GM12878 (cell line): ENCODE measurements around the gene CD3D. TPM values are rescaled to one million over a fixed set of nuclear protein-coding genes. Genes with fewer than 3 reads are reported as not detected.

Experiments used
- ATAC-seq: fragments of 200-7000 bp; cut with Tn5 transposase; 3 replicates; pipeline ENCODE4 v1.9.1; 2020; ENCODE audit warnings: mild to moderate bottlenecking, moderate library complexity
- BruUV-seq: library from RNA; stranded (reverse); fragments of 400-500 nt; replicated peaks from 2 replicates; lab custom pipeline; 2021; lab: Mats Ljungman, UMichigan
- CTCF ChIA-PET: fragments of 300-600 bp; sonication (Branson Sonifier 250); formaldehyde crosslinking; extraction: SDS; loops from one replicate; lab custom pipeline; 2021; ENCODE audit warnings: inconsistent platforms; lab: Yijun Ruan, JAX
- POLR2A ChIA-PET: fragments of 350-600 bp; formaldehyde crosslinking; extraction: SDS; loops from one replicate; lab custom pipeline; 2021; ENCODE audit warnings: inconsistent platforms; lab: Charles Lee
- RAD21 ChIA-PET: fragments of 300-600 bp; sonication (Branson Sonifier 250); formaldehyde crosslinking; loops from one replicate; lab custom pipeline; 2023; ENCODE audit warnings: antibody characterized with exemption; ENCODE audit not compliant: unreplicated experiment; lab: Charles Lee
- SMC1A ChIA-PET: fragments of 300-600 bp; sonication (Branson Sonifier 250); formaldehyde crosslinking; loops from one replicate; lab custom pipeline; 2023; ENCODE audit not compliant: unreplicated experiment, uncharacterized antibody; lab: Charles Lee
- DNase-seq: peaks from one replicate; pipeline ENCODE4 v3.0.0-alpha.2; 2011; ENCODE audit warnings: low read depth, low spot score
- FAIRE-seq: peaks from 3 replicates; lab custom pipeline; 2011; peaks lifted over from hg19 to GRCh38; lab: Jason Lieb, UNC
- H2AFZ ChIP-seq: 2 replicates; pipeline ENCODE4 v1.6.0; 2011; ENCODE audit warnings: low read depth, low read length, control low read depth; ENCODE audit not compliant: control insufficient read depth
- H3K27ac ChIP-seq: 2 replicates; pipeline ENCODE4 v1.5.1; 2011; ENCODE audit warnings: control low read depth; ENCODE audit not compliant: control insufficient read depth, insufficient read depth
- H3K27me3 ChIP-seq, 2 experiments: replicated peaks in 1 of 2; 2 replicates each; pipeline versions ENCODE4 v1.6.0 to v1.6.1; 2011; ENCODE audit warnings: low read length in 1 of 2; ENCODE audit not compliant: control insufficient read depth in 2 of 2, insufficient read depth in 2 of 2
- H3K36me3 ChIP-seq, 2 experiments: 2 replicates each; pipeline ENCODE4 v1.5.1; 2011; ENCODE audit warnings: low read length in 1 of 2; ENCODE audit not compliant: control insufficient read depth in 2 of 2, insufficient read depth in 2 of 2
- H3K4me1 ChIP-seq: 2 replicates; pipeline ENCODE4 v1.6.1; 2011; ENCODE audit warnings: mild to moderate bottlenecking, low read length, moderate library complexity, mixed read lengths; ENCODE audit not compliant: control insufficient read depth, insufficient read depth
- H3K4me2 ChIP-seq: 2 replicates; pipeline ENCODE4 v1.6.0; 2011; ENCODE audit warnings: control low read depth; ENCODE audit not compliant: control insufficient read depth, insufficient read depth
- H3K4me3 ChIP-seq: fragments of 200-600 bp; sonication (generic); 2 replicates; pipeline ENCODE4 v1.5.1; 2016
- H3K79me2 ChIP-seq: 2 replicates; pipeline ENCODE4 v1.6.0; 2011; ENCODE audit warnings: low read length; ENCODE audit not compliant: control insufficient read depth, insufficient read depth
- H3K9ac ChIP-seq: 2 replicates; pipeline ENCODE4 v1.8.0; 2011; ENCODE audit warnings: low read length, control low read depth, mixed read lengths; ENCODE audit not compliant: control insufficient read depth, insufficient read depth
- H3K9me3 ChIP-seq: replicated peaks from 3 replicates; pipeline ENCODE4 v1.5.1; 2011; ENCODE audit warnings: mild to moderate bottlenecking, low read length; ENCODE audit not compliant: control insufficient read depth, insufficient read depth
- H4K20me1 ChIP-seq: 2 replicates; pipeline ENCODE4 v1.6.0; 2011; ENCODE audit not compliant: control insufficient read depth, insufficient read depth
- ATF7 ChIP-seq: fragments of 450-650 bp; IDR thresholded peaks from 2 replicates; pipeline ENCODE4 v1.6.1; 2016; ENCODE audit warnings: low read depth, mild to moderate bottlenecking
- BHLHE40 ChIP-seq, 2 experiments: fragments of 450-650 bp in 1 of 2; IDR thresholded peaks; 2 replicates each; pipeline ENCODE4 v1.6.1; 2011 to 2017; ENCODE audit warnings: low read depth in 2 of 2, borderline replicate concordance in 1 of 2, improper control_type of control experiment in 1 of 2, low read length in 1 of 2, mild to moderate bottlenecking in 1 of 2
- DPF2 ChIP-seq: fragments of 450-650 bp; IDR thresholded peaks from 2 replicates; pipeline ENCODE4 v1.6.1; 2017; ENCODE audit warnings: mild to moderate bottlenecking
- EP300 ChIP-seq, 2 experiments: fragments of 150-350 bp in 1 of 2; IDR thresholded peaks; 2 replicates each; pipeline ENCODE4 v1.6.1; 2011 to 2012; ENCODE audit warnings: low read depth in 2 of 2, low read length in 2 of 2, borderline replicate concordance in 1 of 2, improper control_type of control experiment in 1 of 2, inconsistent platforms in 1 of 2; ENCODE audit not compliant: control insufficient read depth in 1 of 2
- IKZF2 ChIP-seq, 2 experiments: fragments of 450-650 bp; IDR thresholded peaks; 2 replicates each; pipeline ENCODE4 v1.6.1; 2017; ENCODE audit warnings: mild to moderate bottlenecking in 2 of 2, moderate library complexity in 2 of 2
- NBN ChIP-seq: fragments of 450-650 bp; IDR thresholded peaks from 2 replicates; pipeline ENCODE4 v1.6.1; 2016
- NR2C2 ChIP-seq: IDR thresholded peaks from 2 replicates; pipeline ENCODE4 v1.6.1; 2011; ENCODE audit warnings: borderline replicate concordance, low read depth; ENCODE audit not compliant: control insufficient read depth, insufficient read length
- WGBS: methylation state at CpG from one replicate; pipeline ENCODE4 v1.1.6; 2016; ENCODE audit warnings: low lambda C conversion rate; ENCODE audit not compliant: insufficient replicate concordance, insufficient coverage; ENCODE audit errors: missing lambda C conversion rate; 5-methylcytosine and 5-hydroxymethylcytosine counted together
- in situ Hi-C: fragments of 300-500 bp; cut with MboI; formaldehyde crosslinking; loops from 9 replicates; pipeline ENCODE4 v1.14.3; 2018; ENCODE audit warnings: mixed read lengths
- intact Hi-C: fragments of 100-400 bp; cut with micrococcal nuclease; formaldehyde crosslinking; loops from one replicate; pipeline ENCODE4 v1.14.2; 2022; ENCODE audit not compliant: unreplicated experiment
- polyA plus RNA-seq, 11 experiments: library from polyadenylated mRNA; depleted of rRNA in 4 of 11; unstranded in 6 of 11; stranded (reverse) in 5 of 11; fragments of >200 nt; fragmentation: Nextera tagmentation in 4 of 11; fragmentation: Illumina TruSeq in 1 of 11; extraction: Ambion mirVana in 4 of 11; extraction: Trizol in 1 of 11; gene quantifications; 1 replicate in 1 of 11; 2 replicates in 10 of 11; pipeline versions ENCODE4 v1.2.1 to v1.2.3, GENCODE V29; 2011 to 2016; ENCODE audit warnings: inconsistent platforms in 2 of 11, missing spikeins in 2 of 11, low read depth in 1 of 11
- total RNA-seq, 4 experiments: library from RNA; depleted of rRNA in 3 of 4; stranded (reverse); fragments of >200 nt in 3 of 4; fragmentation: Illumina TruSeq in 1 of 4; extraction: Trizol in 1 of 4; gene quantifications; 2 replicates each; pipeline versions ENCODE4 v1.2.1 to v1.2.3, GENCODE V29; 2013 to 2021
- TF ChIP-seq, protein P1 (sequence below): fragments of 450-650 bp; IDR thresholded peaks from 2 replicates; pipeline ENCODE4 v1.6.1; 2017; ENCODE audit warnings: mild to moderate bottlenecking, moderate library complexity
- TF ChIP-seq, protein P2 (sequence below): fragments of 450-650 bp; IDR thresholded peaks from 2 replicates; pipeline ENCODE4 v1.6.1; 2017; ENCODE audit warnings: mild to moderate bottlenecking, low read depth, inconsistent platforms; ENCODE audit not compliant: poor library complexity, severe bottlenecking

The CD3D gene
- total and polyA plus RNA-seq, 10 of the 15 experiments (the other 5 are each of a cell fraction or from before 2014, with no cell fraction given), result 0.13 to 0.69 (median 0.29) TPM; not detected in 6

DNA sequence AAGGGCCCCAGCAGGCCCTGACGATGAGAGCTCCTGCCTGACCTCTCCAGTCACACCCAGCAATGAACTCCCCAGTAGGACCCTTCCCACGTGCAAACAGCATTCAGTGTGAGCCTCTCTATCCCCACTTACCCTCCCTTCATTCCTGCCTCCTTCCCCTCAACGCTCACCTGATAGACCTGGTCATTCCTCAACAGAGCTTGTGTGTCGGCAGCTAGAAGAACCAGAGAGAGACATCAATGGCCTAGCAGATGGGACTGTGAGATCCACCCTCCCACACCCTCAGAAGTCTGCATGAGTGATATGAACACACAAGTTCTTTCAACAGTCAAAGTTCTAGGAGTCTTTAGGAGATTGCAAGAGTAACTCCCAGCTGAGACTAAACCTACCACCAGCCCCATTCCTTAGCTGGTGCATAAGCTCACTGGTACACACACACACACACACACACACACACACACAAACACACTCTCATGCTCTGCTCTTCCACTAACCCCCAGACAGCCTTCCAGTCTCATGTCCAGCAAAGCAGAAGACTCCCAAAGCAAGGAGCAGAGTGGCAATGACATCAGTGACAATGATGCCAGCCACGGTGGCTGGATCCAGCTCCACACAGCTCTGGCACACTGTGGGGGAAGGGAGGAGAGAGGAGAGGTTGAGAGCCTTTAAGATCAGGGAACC is 3.1 kb downstream of the CD3D start (continued):
- TF ChIP-seq, protein P1, sequence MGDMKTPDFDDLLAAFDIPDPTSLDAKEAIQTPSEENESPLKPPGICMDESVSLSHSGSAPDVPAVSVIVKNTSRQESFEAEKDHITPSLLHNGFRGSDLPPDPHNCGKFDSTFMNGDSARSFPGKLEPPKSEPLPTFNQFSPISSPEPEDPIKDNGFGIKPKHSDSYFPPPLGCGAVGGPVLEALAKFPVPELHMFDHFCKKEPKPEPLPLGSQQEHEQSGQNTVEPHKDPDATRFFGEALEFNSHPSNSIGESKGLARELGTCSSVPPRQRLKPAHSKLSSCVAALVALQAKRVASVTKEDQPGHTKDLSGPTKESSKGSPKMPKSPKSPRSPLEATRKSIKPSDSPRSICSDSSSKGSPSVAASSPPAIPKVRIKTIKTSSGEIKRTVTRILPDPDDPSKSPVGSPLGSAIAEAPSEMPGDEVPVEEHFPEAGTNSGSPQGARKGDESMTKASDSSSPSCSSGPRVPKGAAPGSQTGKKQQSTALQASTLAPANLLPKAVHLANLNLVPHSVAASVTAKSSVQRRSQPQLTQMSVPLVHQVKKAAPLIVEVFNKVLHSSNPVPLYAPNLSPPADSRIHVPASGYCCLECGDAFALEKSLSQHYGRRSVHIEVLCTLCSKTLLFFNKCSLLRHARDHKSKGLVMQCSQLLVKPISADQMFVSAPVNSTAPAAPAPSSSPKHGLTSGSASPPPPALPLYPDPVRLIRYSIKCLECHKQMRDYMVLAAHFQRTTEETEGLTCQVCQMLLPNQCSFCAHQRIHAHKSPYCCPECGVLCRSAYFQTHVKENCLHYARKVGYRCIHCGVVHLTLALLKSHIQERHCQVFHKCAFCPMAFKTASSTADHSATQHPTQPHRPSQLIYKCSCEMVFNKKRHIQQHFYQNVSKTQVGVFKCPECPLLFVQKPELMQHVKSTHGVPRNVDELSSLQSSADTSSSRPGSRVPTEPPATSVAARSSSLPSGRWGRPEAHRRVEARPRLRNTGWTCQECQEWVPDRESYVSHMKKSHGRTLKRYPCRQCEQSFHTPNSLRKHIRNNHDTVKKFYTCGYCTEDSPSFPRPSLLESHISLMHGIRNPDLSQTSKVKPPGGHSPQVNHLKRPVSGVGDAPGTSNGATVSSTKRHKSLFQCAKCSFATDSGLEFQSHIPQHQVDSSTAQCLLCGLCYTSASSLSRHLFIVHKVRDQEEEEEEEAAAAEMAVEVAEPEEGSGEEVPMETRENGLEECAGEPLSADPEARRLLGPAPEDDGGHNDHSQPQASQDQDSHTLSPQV, result no peak
- TF ChIP-seq NR2C2, result no peak
- TF ChIP-seq DPF2, result no peak
- TF ChIP-seq EP300 (IDR thresholded peaks at IDR 0.05; ENCODE audit: borderline replicate concordance in 1 of 2, control insufficient read depth in 1 of 2, low read depth in 2 of 2, low read length in 2 of 2), result no peak
- no peak for TF ChIP-seq NBN

DNA sequence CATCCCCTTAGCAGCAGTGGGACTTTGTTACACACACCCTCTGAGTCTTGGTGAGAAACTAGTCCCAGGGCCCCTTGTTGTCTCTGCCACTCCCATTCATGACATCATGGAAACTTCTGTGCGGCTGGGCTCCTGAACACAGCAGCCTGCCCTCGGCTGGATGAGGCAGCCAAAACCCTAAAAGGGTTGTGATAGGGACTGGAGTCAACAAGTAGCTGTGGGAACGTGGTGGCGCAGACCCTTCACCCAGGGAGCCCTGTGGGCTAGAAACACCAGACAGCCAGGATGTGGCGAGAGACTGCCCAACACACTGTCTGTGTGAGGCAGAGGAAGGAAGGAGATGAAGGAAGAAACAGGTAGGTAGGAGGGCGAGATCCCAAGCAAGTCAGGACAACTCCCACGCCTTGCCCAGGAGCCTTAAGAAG is 3.9 kb downstream of the CD3D start:
- in situ Hi-C loops (no loop called here), intact Hi-C loops (no loop called here)
- ChIA-PET SMC1A (interaction anchor here (1.2 to 1.7 kb wide), 2 partner anchors 43 to 140 kb away, joined by 3 to 4 read pairs; no protein-coding TSS in a partner anchor), POLR2A (interaction anchor here (0.5 to 0.6 kb wide), 2 partner anchors 15 to 100 kb away, joined by 3 to 4 read pairs; no protein-coding TSS in a partner anchor), CTCF (interaction anchor here (1.4 to 3.6 kb wide), 3 partner anchors 13 to 140 kb away, joined by 3 to 17 read pairs (median 3); no protein-coding TSS in a partner anchor), RAD21 (no interaction called here)
- H2AFZ ChIP-seq, result no peak overlapping the region; the same call in 1 of the 2 replicates
- H4K20me1 ChIP-seq, result no peaks in the 10 kb centered on the region
- no peaks in the 10 kb centered on the region for H3K36me3 ChIP-seq
- H3K27me3 ChIP-seq, result no peaks in the 10 kb centered on the region
- no peak for FAIRE-seq
- no peaks in the 10 kb centered on the region for H3K79me2 ChIP-seq
- H3K4me2 ChIP-seq, result no peak overlapping the region
- no peak overlapping the region for H3K4me3 ChIP-seq
- no peaks in the 10 kb centered on the region for H3K4me1 ChIP-seq
- 0 out of 4 replicates have a peak, but pooled peaks of 1 of the 2 experiments have one; percentile 21 for TF ChIP-seq EP300 (IDR thresholded peaks at IDR 0.05; ENCODE audit: borderline replicate concordance in 1 of 2, control insufficient read depth in 1 of 2, low read depth in 2 of 2, low read length in 2 of 2)
- TF ChIP-seq BHLHE40 (IDR thresholded peaks at IDR 0.05; ENCODE audit: borderline replicate concordance in 1 of 2, low read depth in 2 of 2, low read length in 1 of 2), result no peak
- TF ChIP-seq, protein P2, sequence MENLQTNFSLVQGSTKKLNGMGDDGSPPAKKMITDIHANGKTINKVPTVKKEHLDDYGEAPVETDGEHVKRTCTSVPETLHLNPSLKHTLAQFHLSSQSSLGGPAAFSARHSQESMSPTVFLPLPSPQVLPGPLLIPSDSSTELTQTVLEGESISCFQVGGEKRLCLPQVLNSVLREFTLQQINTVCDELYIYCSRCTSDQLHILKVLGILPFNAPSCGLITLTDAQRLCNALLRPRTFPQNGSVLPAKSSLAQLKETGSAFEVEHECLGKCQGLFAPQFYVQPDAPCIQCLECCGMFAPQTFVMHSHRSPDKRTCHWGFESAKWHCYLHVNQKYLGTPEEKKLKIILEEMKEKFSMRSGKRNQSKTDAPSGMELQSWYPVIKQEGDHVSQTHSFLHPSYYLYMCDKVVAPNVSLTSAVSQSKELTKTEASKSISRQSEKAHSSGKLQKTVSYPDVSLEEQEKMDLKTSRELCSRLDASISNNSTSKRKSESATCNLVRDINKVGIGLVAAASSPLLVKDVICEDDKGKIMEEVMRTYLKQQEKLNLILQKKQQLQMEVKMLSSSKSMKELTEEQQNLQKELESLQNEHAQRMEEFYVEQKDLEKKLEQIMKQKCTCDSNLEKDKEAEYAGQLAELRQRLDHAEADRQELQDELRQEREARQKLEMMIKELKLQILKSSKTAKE, result no peak
- peak; percentile 41; a peak in 2 of 4 replicates for TF ChIP-seq IKZF2 (IDR thresholded peaks at IDR 0.05)
- TF ChIP-seq ATF7, result peak; percentile 91
- 19% methylated on average over 7 of the region's 7 CpGs for WGBS
- no TSS peak for BruUV-seq
- H3K27ac ChIP-seq, result no peak overlapping the region
- H3K9me3 ChIP-seq, result no peaks in the 10 kb centered on the region
- DNase-seq, result no peak
- H3K9ac ChIP-seq, result no peak overlapping the region
- peak; percentile 91 for ATAC-seq
